GM12873 (cell line): ENCODE data around the gene DVL1.

ENCODE experiments used
- CTCF ChIP-seq: IDR thresholded peaks from 2 replicates; pipeline ENCODE4 v1.5.1; 2012; ENCODE audit warnings: low read depth, mild to moderate bottlenecking, moderate library complexity, low read length, control low read depth; ENCODE audit not compliant: insufficient read depth; ENCODE audit errors: missing control alignments

Gene DVL1

GRCh38 chr1:1352786-1353388 lies 3.7 kb upstream of the DVL1 start:
- TF ChIP-seq CTCF: no peak

GRCh38 chr1:1351511-1352427 lies 2.6 kb upstream of the DVL1 start:
- no peak for TF ChIP-seq CTCF

- no peak for TF ChIP-seq CTCF
Observed at GRCh38 chr1:1348420-1349255, 580 bp downstream of the DVL1 start.

GRCh38 chr1:1347663-1348419 lies 1.4 kb downstream of the DVL1 start:
- no peak for TF ChIP-seq CTCF

- TF ChIP-seq CTCF: no peak
Observed at GRCh38 chr1:1347026-1347595, 2.1 kb downstream of the DVL1 start.

GRCh38 chr1:1346501-1346890 lies 2.7 kb downstream of the DVL1 start:
- no peak for TF ChIP-seq CTCF
